Neuronal stem cell (in vitro differentiated cells): ENCODE results near the gene TBXAS1.

Experiments
- DNase-seq: peaks from one replicate; pipeline ENCODE4 v3.0.0-alpha.2; 2013; ENCODE audit warnings: low spot score
- H2AFZ ChIP-seq: one replicate; pipeline ENCODE4 v1.6.1; 2013; ENCODE audit warnings: mild to moderate bottlenecking, low read length, inconsistent platforms
- H2AK5ac ChIP-seq: 2 replicates; pipeline ENCODE4 v1.6.1; 2013; ENCODE audit warnings: low read depth, mild to moderate bottlenecking, inconsistent platforms, low read length, moderate library complexity, mixed read lengths
- H2BK120ac ChIP-seq: 2 replicates; pipeline ENCODE4 v1.6.1; 2013; ENCODE audit warnings: low read depth, mild to moderate bottlenecking, inconsistent platforms, low read length, moderate library complexity, mixed read lengths
- H2BK12ac ChIP-seq: one replicate; pipeline ENCODE4 v1.6.1; 2013; ENCODE audit warnings: low read length, inconsistent platforms
- H2BK15ac ChIP-seq: 2 replicates; pipeline ENCODE4 v1.6.1; 2013; ENCODE audit warnings: mild to moderate bottlenecking, low read length, inconsistent platforms, mixed read lengths
- H2BK5ac ChIP-seq: one replicate; pipeline ENCODE4 v1.6.1; 2013; ENCODE audit warnings: inconsistent platforms, mild to moderate bottlenecking, low read length, moderate library complexity
- H3K14ac ChIP-seq: one replicate; pipeline ENCODE4 v1.6.1; 2013; ENCODE audit warnings: low read length, inconsistent platforms
- H3K18ac ChIP-seq: 2 replicates; pipeline ENCODE4 v1.6.1; 2013; ENCODE audit warnings: low read length, inconsistent platforms
- H3K23ac ChIP-seq: 2 replicates; pipeline ENCODE4 v1.6.1; 2013; ENCODE audit warnings: low read depth, mild to moderate bottlenecking, mixed read lengths, low read length, inconsistent platforms; ENCODE audit not compliant: poor library complexity
- H3K27ac ChIP-seq: replicated peaks from 3 replicates; pipeline ENCODE4 v1.5.1; 2013; ENCODE audit warnings: low read length, inconsistent platforms
- H3K27me3 ChIP-seq, 3 experiments: 2 replicates each; pipeline ENCODE4 v1.6.1; 2013; ENCODE audit warnings: low read length in 3 of 3, mild to moderate bottlenecking in 2 of 3, inconsistent platforms in 1 of 3, low read depth in 1 of 3, mixed read lengths in 1 of 3, moderate library complexity in 1 of 3; ENCODE audit not compliant: control insufficient read depth in 3 of 3, insufficient read depth in 3 of 3
- H3K36me3 ChIP-seq, 2 donors: replicated peaks in 1 of 2; 2 replicates each; pipeline ENCODE4 v1.6.1; 2013; ENCODE audit warnings: low read length in 2 of 2; ENCODE audit not compliant: control insufficient read depth in 2 of 2, insufficient read depth in 2 of 2
- H3K4ac ChIP-seq: 2 replicates; pipeline ENCODE4 v1.6.1; 2013; ENCODE audit warnings: inconsistent platforms, mild to moderate bottlenecking, low read length, moderate library complexity
- H3K4me1 ChIP-seq, 2 donors: 1 replicate in 1 of 2; 2 replicates in 1 of 2; pipeline ENCODE4 v1.6.1; 2013; ENCODE audit warnings: low read length in 2 of 2, low read depth in 1 of 2; ENCODE audit not compliant: control insufficient read depth in 2 of 2, insufficient read depth in 1 of 2
- H3K4me2 ChIP-seq: one replicate; pipeline ENCODE4 v1.6.1; 2013; ENCODE audit warnings: mild to moderate bottlenecking, low read length, inconsistent platforms; ENCODE audit not compliant: insufficient read depth, poor library complexity, severe bottlenecking
- H3K4me3 ChIP-seq, 2 donors: 2 replicates each; pipeline ENCODE4 v1.5.1; 2013; ENCODE audit warnings: low read length in 2 of 2, mild to moderate bottlenecking in 2 of 2, inconsistent platforms in 1 of 2, moderate library complexity in 1 of 2
- H3K79me1 ChIP-seq: one replicate; pipeline ENCODE4 v1.6.1; 2013; ENCODE audit warnings: low read depth, mild to moderate bottlenecking, inconsistent platforms, low read length, moderate library complexity
- H3K9ac ChIP-seq: one replicate; pipeline ENCODE4 v1.6.1; 2013; ENCODE audit warnings: mild to moderate bottlenecking, low read depth, low read length, inconsistent platforms; ENCODE audit not compliant: poor library complexity
- H3K9me3 ChIP-seq, 2 donors: replicated peaks in 1 of 2; 2 replicates each; pipeline versions ENCODE3 to v1.6.1; 2013; ENCODE audit warnings: low read length in 2 of 2, mild to moderate bottlenecking in 2 of 2, inconsistent platforms in 1 of 2, low read depth in 1 of 2, mixed read lengths in 1 of 2, moderate library complexity in 1 of 2; ENCODE audit not compliant: control insufficient read depth in 2 of 2, insufficient read depth in 1 of 2
- H4K8ac ChIP-seq: one replicate; pipeline ENCODE4 v1.6.1; 2013; ENCODE audit warnings: low read depth, mild to moderate bottlenecking, inconsistent platforms, low read length, moderate library complexity
- H4K91ac ChIP-seq: one replicate; pipeline ENCODE4 v1.6.1; 2013; ENCODE audit warnings: low read length, low read depth, mild to moderate bottlenecking, inconsistent platforms; ENCODE audit not compliant: poor library complexity
- WGBS, 2 donors: extraction: QIAGEN DNeasy Blood & Tissue Kit; methylation state at CpG; one replicate each; pipeline ENCODE4 v1.1.7; 2013; ENCODE audit warnings: missing lambda C conversion rate in 2 of 2, mixed read lengths in 1 of 2; ENCODE audit not compliant: insufficient read length in 2 of 2, insufficient replicate concordance in 1 of 2; ENCODE audit errors: extremely low coverage in 2 of 2; 5-methylcytosine and 5-hydroxymethylcytosine counted together

TBXAS1 gene

GRCh38 chr7:139885511-139885910 lies 56.4 kb downstream of the TBXAS1 start:
- no peak overlapping the region for H3K27ac ChIP-seq
- no peak overlapping the region for H4K8ac ChIP-seq
- no peak overlapping the region for H3K23ac ChIP-seq
- H2AFZ ChIP-seq, result no peak overlapping the region
- no peak overlapping the region for H3K14ac ChIP-seq
- H4K91ac ChIP-seq, result no peak overlapping the region
- H3K36me3 ChIP-seq, result no peaks in the 10 kb centered on the region
- H2BK12ac ChIP-seq, result no peak overlapping the region
- no peak overlapping the region for H2BK5ac ChIP-seq
- H3K4ac ChIP-seq, result no peak overlapping the region
- no peak overlapping the region for H3K4me3 ChIP-seq
- H3K79me1 ChIP-seq, result no peaks in the 10 kb centered on the region
- H3K18ac ChIP-seq, result no peak overlapping the region
- H3K4me1 ChIP-seq, result no peaks in the 10 kb centered on the region
- H3K9ac ChIP-seq, result no peak overlapping the region
- H2BK120ac ChIP-seq, result no peak overlapping the region
- H2AK5ac ChIP-seq, result no peak overlapping the region
- no peak for DNase-seq
- H3K4me2 ChIP-seq, result no peak overlapping the region
- no peaks in the 10 kb centered on the region for H3K27me3 ChIP-seq
- H3K9me3 ChIP-seq, result no peaks in the 10 kb centered on the region
- no peak overlapping the region for H2BK15ac ChIP-seq

- Histone ChIP-seq H2AK5ac (no peak overlapping the region), H2BK5ac (no peak overlapping the region), H3K4me1 (no peaks in the 10 kb centered on the region), H3K79me1 (no peaks in the 10 kb centered on the region), H3K9me3 (no peaks in the 10 kb centered on the region), H4K8ac (no peak overlapping the region), H3K18ac (no peak overlapping the region), H2BK15ac (no peak overlapping the region), H3K4ac (no peak overlapping the region), H3K23ac (no peak overlapping the region), H3K4me2 (no peak overlapping the region), H3K14ac (no peak overlapping the region), H2AFZ (no peak overlapping the region), H3K27me3 (no peaks in the 10 kb centered on the region), H3K4me3 (no peak overlapping the region), H3K9ac (no peak overlapping the region), H4K91ac (no peak overlapping the region), H3K36me3 (no peaks in the 10 kb centered on the region), H2BK12ac (no peak overlapping the region), H3K27ac (no peak overlapping the region), H2BK120ac (no peak overlapping the region)
- DNase-seq, result no peak
- WGBS, 2 donors, result no CpG with 5 or more reads among the region's 2 CpGs
Measured at GRCh38 chr7:139886206-139886605, 57.1 kb downstream of the TBXAS1 start.

- Histone ChIP-seq H3K4me1 (no peaks in the 10 kb centered on the region), H2BK5ac (no peak overlapping the region), H3K4me3 (no peak overlapping the region), H3K18ac (no peak overlapping the region), H3K4ac (no peak overlapping the region), H3K9ac (no peak overlapping the region), H2BK12ac (no peak overlapping the region), H3K79me1 (no peaks in the 10 kb centered on the region), H4K91ac (no peak overlapping the region), H3K9me3 (no peaks in the 10 kb centered on the region), H3K23ac (no peak overlapping the region), H2BK15ac (no peak overlapping the region), H4K8ac (no peak overlapping the region), H2AFZ (no peak overlapping the region), H2BK120ac (no peak overlapping the region), H3K14ac (no peak overlapping the region), H3K27me3 (no peaks in the 10 kb centered on the region), H3K27ac (no peak overlapping the region), H2AK5ac (no peak overlapping the region), H3K36me3 (no peaks in the 10 kb centered on the region), H3K4me2 (no peak overlapping the region)
- WGBS, 2 donors, result no CpG with 5 or more reads among the region's 2 CpGs
- no peak for DNase-seq
Measured at GRCh38 chr7:139886899-139887298, 57.8 kb downstream of the TBXAS1 start.

- Histone ChIP-seq H3K18ac (no peak overlapping the region), H3K27ac (no peak overlapping the region), H3K14ac (no peak overlapping the region), H3K27me3 (no peaks in the 10 kb centered on the region), H3K36me3 (no peaks in the 10 kb centered on the region), H2BK120ac (no peak overlapping the region), H2BK12ac (no peak overlapping the region), H3K9ac (no peak overlapping the region), H2BK15ac (no peak overlapping the region), H3K4me1 (no peaks in the 10 kb centered on the region), H3K4me2 (no peak overlapping the region), H4K8ac (no peak overlapping the region), H3K79me1 (no peaks in the 10 kb centered on the region), H3K4ac (no peak overlapping the region), H2AFZ (no peak overlapping the region), H3K23ac (no peak overlapping the region), H3K9me3 (no peaks in the 10 kb centered on the region), H3K4me3 (no peak overlapping the region), H4K91ac (no peak overlapping the region), H2BK5ac (no peak overlapping the region), H2AK5ac (no peak overlapping the region)
- no peak for DNase-seq
- WGBS, 2 donors, result no CpG with 5 or more reads among the region's 5 CpGs
Measured at GRCh38 chr7:139887992-139888481, 59.0 kb downstream of the TBXAS1 start.
